Right lung (tissue), 5 donors: ENCODE measurements around the gene INHA. TPM values are rescaled to one million over a fixed set of nuclear protein-coding genes. Genes with fewer than 3 reads are reported as not detected.

Source experiments
- DNase-seq, 2 donors: peaks; one replicate each; pipeline ENCODE4 v3.0.0-alpha.2; 2013
- polyA plus RNA-seq, 5 donors: library from polyadenylated mRNA; unstranded; fragments of 120-200 nt; gene quantifications; one replicate each; pipeline versions ENCODE4 v1.2.1 to v1.2.3, GENCODE V29; 2013; ENCODE audit warnings: inconsistent platforms in 1 of 5, low replicate concordance in 1 of 5; ENCODE audit not compliant: insufficient read length in 5 of 5, insufficient read depth in 1 of 5

The INHA gene
- polyA plus RNA-seq, 5 donors, result 0.50 to 1.6 (median 0.90) TPM

DNA sequence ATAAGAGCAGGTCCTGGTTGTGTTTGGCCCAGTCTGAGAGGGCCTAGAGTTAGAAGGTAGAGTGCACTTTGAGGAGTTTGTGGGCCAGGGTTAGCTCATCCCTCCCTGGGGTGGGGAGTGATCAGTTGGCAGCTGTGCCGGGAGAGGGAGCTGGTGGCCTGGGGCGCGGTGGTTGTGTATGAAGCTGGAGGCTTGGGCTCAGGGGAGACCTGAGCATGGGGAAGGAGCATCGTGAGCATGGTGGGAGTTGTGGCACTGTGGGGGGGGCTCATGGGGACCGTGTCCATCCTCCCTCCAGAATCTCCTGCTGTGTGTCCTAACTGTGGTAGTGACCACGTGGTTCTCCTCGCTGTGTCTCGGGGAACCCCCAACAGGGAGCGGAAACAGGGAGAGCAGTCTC, 39.2 kb downstream of the INHA start:
- DNase-seq, result no peak

DNA sequence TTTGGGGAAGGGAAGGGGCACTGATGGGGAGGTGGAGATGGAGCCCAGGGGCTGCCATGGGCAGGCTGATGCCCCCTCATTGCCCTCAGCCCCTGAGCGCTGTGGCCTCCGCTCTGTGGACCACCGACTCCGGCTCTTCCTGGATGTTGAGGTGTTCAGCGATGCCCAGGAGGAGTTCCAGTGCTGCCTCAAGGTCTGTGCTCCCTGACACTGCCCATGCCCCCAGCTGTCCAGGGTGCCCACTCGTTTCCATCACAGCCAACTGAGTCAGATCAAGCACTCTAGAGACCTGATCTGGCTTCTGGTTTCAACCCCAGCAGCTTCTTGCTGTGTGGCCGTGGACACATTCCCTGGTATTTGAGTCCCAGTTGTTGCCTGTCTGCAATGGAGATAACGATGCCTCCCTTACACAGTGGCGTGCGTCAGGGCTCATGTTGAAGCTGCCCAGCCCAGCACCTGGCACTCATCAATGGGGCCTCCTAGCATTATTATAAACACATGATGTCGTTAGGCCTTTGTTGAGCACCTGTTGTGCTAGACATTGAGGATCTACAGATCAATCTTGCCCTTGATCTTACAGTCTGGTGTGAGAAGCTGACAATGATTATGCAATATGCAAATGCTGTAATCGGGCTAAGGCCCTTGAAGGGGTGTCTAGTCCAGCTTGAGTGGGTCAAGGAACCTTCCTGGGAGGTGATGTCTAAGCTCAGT, 39.9 kb downstream of the INHA start:
- DNase-seq, result no peak

DNA sequence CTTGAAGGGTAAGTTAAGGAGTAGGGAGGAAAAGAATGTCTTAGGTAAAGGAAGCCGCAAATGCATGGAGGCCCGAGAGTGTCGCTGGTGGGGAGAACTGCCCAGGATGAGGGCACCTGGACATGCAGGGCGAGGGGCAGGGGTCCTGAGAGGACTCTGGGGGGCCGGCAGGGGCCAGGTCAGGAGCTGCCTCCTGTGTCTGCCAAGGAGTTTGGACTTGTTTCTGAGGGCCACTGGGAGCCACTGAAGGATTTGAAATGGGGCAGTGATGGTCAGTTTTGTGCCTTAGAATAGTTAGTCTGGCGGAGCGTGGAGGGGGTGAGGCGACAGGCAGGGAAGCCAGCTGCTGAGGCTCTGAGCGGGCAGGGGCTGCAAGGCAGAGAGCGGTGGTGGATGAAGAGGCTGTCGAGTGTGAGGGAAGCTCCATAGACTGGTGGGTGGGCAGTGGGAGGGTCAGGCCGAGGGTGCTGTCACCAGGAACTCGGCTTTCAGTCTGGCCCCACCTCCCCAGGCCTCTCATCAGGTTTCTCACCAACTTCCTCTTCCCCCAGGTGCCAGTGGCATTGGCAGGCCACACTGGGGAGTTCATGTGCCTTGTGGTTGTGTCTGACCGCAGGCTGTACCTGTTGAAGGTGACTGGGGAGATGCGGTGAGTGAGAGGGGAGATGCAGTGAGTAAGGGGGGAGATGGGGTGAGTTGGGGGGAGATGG, 40.6 kb downstream of the INHA start:
- DNase-seq, result no peak

DNA sequence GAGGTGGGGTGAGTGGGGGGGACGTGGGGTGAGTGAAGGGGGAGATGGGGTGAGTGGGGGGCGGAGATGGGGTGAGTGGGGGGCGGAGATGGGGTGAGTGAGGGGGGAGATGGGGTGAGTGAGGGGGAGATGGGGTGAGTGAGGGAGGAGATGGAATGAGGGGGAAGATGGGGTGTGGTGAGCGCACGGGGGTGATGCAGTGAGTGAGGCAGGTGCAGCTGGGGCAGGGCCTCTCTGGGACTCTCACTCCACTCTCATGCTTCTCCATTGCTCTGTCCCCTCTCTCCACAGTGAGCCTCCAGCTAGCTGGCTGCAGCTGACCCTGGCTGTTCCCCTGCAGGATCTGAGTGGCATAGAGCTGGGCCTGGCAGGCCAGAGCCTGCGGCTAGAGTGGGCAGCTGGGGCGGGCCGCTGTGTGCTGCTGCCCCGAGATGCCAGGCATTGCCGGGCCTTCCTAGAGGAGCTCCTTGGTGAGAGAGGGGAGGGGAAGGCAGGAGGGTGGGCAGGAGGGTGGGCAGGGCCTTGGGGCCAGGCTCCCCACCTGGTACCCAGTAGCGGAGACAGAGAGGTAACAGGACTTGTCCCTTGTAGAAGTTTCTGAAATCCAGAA, 41.5 kb downstream of the INHA start:
- DNase-seq, result no peak

DNA sequence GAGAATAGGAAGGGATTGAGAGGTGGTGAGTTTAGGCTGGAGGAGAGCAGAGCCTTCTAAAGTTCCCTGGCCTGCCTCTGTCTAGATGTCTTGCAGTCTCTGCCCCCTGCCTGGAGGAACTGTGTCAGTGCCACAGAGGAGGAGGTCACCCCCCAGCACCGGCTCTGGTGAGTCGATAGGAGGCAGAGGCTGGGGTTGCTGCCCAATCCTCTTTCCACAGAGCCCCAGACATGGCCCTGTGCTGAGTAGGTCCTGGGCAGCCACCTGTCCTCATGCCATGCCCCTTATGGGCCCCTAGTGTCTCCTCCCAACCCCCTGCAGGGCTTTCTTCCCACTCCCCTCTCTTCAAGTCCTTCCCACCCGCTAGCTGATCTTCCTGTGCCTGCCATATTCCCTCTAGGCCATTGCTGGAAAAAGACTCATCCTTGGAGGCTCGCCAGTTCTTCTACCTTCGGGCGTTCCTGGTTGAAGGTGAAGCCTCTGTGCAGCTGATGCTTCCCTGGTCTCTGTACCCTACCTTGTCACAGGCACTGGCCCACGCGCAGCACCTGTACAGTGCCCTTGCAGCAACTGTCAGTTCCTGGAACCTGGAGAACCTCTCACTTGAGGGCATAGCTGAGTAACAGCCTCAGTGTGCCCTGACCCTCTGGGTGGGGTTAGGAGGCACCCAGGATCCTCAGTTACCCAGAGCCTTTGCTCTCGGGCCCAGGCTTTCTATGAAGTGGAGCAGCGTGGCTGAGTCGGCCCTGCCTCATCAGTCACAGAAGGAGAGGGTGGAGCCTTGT, 42.2 kb downstream of the INHA start:
- DNase-seq, result no peak

DNA sequence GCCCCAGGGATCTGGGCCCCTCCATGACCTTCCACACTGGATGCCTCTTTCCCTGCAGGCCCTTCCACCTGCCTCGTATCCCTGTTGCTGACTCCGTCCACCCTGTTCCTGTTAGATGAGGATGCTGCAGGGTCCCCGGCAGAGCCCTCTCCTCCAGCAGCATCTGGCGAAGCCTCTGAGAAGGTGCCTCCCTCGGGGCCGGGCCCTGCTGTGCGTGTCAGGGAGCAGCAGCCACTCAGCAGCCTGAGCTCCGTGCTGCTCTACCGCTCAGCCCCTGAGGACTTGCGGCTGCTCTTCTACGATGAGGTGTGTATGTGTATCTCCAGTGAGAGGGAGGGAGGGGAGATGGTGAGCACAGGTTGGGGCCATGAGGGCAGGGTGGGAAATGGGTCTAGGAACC, 42.9 kb downstream of the INHA start:
- DNase-seq, result no peak

DNA sequence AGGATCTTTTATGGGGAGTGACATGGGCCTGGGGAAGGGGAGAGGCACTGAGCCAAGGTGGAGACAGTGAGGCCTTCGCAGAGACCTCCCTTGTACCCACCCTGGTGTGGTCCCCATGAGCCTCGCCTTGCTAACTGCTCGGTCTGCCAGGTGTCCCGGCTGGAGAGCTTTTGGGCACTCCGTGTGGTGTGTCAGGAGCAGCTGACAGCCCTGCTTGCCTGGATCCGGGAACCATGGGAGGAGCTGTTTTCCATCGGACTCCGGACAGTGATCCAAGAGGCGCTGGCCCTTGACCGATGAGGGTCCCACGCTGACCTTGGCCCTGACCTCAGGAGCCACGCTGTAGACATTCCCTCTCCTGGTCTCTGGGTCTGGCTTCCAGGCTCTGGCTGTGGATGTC, 43.8 kb downstream of the INHA start:
- DNase-seq, result no peak

DNA sequence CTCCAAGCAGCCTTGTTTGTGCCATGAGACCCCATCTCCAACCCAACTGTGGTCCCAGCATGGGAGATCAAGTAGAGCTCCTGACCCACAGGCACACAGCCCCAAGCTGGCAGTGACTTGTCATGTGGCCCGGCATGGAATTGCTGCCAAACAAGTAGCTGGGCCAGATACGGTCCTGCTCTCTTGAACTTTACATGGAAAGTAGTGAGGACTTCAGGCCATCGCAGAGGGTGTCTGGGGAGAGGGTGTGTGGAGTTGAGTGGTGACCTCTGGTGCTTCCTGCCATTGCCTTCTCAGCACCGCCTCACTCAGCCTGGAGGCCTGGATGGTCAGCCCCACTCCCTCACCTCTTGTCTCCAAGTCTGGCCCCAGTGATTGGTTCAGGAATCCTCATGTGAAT, 44.4 kb downstream of the INHA start:
- no peak for DNase-seq

DNA sequence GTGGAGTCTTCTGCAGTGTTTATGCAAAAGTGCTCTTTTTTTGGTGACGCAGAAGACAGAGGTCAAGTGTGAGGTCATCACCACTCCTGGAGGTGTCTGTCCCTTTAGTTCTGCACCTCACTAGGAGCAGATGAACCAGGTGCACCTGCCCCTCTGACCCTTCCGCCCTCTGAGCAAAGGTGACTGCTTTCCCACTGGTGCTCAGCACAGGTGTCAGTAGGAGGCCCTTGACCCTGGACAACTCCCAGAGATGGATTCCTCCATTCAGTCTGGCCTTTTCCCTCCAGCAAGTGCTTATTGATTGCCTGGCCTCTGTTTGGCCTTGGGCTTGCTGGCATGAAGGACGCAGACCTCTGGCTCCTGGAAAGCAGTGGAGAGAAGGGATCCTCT, 46.6 kb downstream of the INHA start:
- no peak for DNase-seq

DNA sequence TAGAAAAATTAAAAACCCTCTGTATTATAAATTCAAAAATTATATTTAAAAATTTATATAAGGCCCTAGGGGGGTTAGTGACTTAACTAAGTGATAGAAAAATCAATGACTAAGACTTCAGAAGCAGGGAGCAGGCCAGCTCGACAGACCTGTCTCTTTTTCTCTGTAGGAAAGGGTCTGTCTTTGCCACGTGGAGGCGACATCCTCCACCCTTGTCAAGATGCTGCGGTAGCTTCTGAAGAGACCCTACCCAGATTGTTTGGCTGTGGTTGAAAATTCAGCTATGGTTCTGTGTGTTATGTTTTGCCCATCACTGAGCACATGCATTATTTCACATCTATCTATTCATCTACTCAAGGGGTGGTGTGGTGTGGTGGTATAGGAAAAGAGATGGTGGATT, 47.1 kb downstream of the INHA start:
- DNase-seq, result no peak

DNA sequence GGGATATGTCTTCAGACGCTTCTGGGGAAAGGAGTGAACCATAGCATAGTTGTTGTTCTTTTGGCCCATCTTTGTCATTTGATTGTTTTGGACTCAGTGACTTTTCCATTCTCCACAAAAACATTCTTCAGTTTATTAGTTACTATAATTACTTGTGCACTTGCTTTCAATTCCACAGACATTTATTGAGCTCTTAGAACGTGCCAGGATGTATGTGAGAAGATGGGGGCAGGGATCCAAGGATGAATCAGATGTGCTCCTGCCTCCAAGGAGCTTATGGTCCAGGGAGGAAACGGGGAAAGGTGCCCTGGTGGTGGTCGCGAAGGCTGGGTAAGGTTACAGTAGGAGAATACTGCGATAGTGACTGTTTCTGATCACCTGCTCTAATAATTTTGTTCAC, 48.4 kb downstream of the INHA start:
- no peak for DNase-seq

DNA sequence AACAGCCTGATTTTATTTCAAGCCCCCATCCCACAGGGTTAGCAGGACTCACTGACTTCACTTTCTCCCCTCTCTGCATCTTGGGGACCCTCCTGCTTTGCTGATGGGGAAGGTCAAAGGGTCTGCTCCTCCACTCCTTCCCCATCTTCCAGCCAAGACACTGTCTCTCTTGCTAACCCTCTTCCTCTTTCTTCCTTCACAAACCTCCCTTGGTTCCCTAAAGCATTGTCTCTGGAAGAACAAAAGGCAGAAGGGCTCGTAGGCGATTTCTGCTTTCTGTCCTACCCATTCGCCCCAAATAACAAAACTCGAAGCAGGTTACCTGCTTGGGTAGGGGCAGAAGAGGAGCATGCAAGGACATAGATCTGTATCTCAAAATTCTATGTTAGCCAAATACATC, 49.8 kb downstream of the INHA start:
- DNase-seq, result no peak

DNA sequence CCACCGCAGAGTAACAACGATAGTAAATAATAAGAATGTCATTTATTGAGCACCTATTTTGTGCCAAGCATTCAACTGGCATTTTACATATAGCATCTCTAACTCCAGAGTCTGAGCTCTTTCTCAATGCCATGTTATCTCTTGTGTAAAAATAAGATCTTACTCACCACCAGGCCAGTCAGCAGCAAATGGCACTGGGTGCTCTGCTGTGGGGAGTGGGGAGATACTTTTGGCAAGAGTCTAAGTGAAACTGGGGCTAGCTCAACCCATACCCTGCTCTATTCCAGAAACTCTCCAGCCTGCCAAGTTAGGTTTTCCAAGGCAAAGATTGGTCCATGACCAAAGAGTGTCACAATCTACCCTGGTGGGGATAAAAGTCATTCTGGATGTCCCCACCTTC, 50.4 kb downstream of the INHA start:
- DNase-seq, result no peak

DNA sequence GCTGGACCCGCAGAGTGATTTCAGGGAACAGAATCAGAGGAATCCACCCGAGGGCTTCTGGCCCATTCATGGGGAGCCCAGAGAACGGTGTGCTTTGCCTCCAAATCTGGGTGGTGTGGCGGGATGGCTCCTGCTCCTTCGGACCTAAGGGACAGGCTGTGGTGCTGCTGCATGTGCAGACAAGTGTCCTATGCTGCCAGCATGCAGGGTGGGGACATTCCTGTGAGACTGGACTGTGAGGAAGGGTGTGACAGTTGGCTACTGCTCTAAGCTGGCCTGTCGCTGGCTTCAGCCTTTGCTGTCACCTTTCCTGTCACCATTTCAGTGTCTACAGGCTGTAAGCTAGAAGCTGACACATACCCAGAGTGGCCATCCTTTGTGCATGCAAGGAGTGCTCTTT, 52.5 kb downstream of the INHA start:
- DNase-seq, result no peak

DNA sequence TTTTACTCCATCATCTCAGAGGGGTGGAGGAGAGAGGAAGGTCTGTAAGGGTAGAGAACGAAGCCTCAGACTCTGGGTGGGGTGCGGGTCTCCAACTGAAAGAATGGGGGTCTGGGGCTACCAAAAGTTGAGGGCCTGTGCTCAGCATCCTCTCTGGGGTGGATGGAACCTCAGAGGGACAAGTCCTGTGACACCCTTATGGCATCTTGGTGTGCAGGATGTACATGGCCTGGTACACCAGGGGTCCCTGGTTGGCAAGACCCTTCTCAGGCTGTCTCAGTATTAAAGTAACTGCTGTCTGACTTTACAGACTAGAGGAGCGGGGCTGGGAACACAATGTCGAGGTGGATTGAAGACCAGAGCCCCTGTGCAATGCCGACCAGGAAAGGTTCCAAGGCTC, 53.1 kb downstream of the INHA start:
- DNase-seq, result no peak

Other genes starting within 250 kb of the INHA start
- not detected for gene RESP18, start 239.6 kb upstream of the INHA start, polyA plus RNA-seq
- gene DNPEP, start 184.4 kb upstream of the INHA start, polyA plus RNA-seq, result 10 to 100 TPM; 48.3 to 89.7 (median 71.3) TPM
- 100 to 1,000 TPM in 1 of 5 donors, 10 to 100 TPM in 4; 10.2 to 190 (median 32.6) TPM for gene DES, start 153.9 kb upstream of the INHA start, polyA plus RNA-seq
- gene SPEG, start 137.5 kb upstream of the INHA start, polyA plus RNA-seq, result 10 to 100 TPM; 18.1 to 35.5 (median 33.7) TPM
- gene GMPPA, start 73.4 kb upstream of the INHA start, polyA plus RNA-seq, result 10 to 100 TPM; 20.3 to 28.8 (median 24.8) TPM
- gene ASIC4, start 57.8 kb upstream of the INHA start, polyA plus RNA-seq, result under 1 TPM; 0.06 to 0.42 (median 0.22) TPM
- gene CHPF, start 28.5 kb upstream of the INHA start, polyA plus RNA-seq, result 10 to 100 TPM; 16.5 to 44.9 (median 23.4) TPM
- gene TMEM198, start 28.3 kb upstream of the INHA start, polyA plus RNA-seq, result 1 to 10 TPM; 2.0 to 4.2 (median 2.6) TPM
- gene OBSL1, start 771 bp upstream of the INHA start, polyA plus RNA-seq, result 100 to 1,000 TPM; 102 to 150 (median 139) TPM
- gene STK11IP, start 25.5 kb downstream of the INHA start, polyA plus RNA-seq, result 10 to 100 TPM; 20.3 to 29.7 (median 26.2) TPM
- 10 to 100 TPM in 3 of 5 donors, 1 to 10 TPM in 2; 7.1 to 14.0 (median 10.3) TPM for gene SLC4A3, start 55.3 kb downstream of the INHA start, polyA plus RNA-seq